HG02759 (cell line): ENCODE results near the gene PRKACA.

Experiments
- ATAC-seq: cut with Tn5 transposase; IDR thresholded peaks from one replicate; pipeline ENCODE4 v1.9.1; 2021; ENCODE audit warnings: mild to moderate bottlenecking, moderate library complexity; ENCODE audit not compliant: unreplicated experiment

Gene PRKACA

GRCh38 chr19:14073925-14074838 lies 43.4 kb downstream of the PRKACA start:
- ATAC-seq = no peak

GRCh38 chr19:14073261-14073924 lies 44.2 kb downstream of the PRKACA start:
- peak; percentile 66 for ATAC-seq

- ATAC-seq = peak; percentile 20
Measured at GRCh38 chr19:14072535-14073260, 44.9 kb downstream of the PRKACA start, which contains the start of gene MISP3. Gene MISP3, plus strand, starts transcription at chr19:14072786. Its CDS starts 524 bp downstream, at chr19:14073310.

- ATAC-seq = no peak
Measured at GRCh38 chr19:14070268-14071050, 47.1 kb downstream of the PRKACA start.

DNA sequence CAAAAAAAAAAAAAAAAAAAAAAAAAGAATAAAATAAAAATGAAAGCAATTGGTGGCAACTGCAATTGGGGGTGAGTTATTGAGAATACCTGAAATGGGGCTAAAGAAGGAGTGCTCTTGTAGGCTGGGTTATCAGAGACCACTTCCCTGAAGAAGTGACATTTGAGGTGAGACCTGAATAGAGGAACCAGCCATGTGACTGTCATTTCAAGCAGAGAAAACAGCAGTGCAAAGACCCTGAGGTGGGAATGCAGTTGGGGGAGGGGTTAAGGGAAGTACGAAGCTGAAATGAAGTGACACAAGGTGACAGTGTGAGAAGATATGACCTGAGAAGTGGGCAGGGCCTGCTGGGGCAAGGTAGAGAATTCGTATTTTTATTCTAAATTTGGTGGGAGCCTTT lies 51.4 kb downstream of the PRKACA start:
- ATAC-seq = no peak

GRCh38 chr19:14063105-14063504 lies 54.5 kb downstream of the PRKACA start:
- no peak for ATAC-seq

DNA sequence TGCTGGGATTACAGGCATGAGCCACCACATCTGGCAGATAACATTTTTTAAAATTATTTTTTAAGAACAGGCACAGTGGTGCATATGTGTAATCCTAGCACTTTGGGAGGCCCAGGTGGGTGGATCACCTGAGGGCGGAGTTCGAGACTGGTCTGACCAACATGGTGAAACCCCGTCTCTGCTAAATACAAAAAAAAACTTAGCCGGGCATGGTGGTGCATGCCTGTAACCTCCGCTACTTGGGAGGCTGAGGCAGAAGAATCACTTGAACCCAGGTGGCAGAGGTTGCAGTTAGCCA lies 55.1 kb downstream of the PRKACA start:
- ATAC-seq = no peak

- ATAC-seq = no peak
Measured at GRCh38 chr19:14061751-14062557, 55.6 kb downstream of the PRKACA start, which contains the start of gene PALM3. Gene PALM3, minus strand, starts transcription at chr19:14062076. Its CDS starts 96 bp downstream, at chr19:14061980.

GRCh38 chr19:14061081-14061749 lies 56.3 kb downstream of the PRKACA start:
- ATAC-seq = no peak

- ATAC-seq = no peak
Measured at GRCh38 chr19:14059652-14060155, 57.9 kb downstream of the PRKACA start.

DNA sequence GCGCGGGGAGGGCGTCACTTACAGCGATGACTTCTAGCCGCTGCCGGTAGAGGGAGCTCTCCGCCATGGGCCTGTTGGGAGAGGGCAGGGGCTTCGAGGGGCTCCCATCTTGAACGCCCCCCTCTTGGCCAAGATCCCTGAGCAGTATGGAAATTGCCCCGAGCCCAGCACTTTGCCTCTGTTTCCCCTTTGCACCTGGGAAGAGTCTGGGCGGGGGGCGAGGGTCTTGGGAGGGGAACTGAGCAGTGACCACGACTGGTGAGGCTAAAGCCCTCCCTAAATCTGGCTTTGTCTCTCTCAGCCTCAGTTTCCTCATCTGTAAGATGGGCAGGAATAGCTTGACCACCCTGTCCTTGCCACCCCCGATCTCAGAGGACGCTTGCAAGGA lies 58.5 kb downstream of the PRKACA start:
- ATAC-seq = no peak

DNA sequence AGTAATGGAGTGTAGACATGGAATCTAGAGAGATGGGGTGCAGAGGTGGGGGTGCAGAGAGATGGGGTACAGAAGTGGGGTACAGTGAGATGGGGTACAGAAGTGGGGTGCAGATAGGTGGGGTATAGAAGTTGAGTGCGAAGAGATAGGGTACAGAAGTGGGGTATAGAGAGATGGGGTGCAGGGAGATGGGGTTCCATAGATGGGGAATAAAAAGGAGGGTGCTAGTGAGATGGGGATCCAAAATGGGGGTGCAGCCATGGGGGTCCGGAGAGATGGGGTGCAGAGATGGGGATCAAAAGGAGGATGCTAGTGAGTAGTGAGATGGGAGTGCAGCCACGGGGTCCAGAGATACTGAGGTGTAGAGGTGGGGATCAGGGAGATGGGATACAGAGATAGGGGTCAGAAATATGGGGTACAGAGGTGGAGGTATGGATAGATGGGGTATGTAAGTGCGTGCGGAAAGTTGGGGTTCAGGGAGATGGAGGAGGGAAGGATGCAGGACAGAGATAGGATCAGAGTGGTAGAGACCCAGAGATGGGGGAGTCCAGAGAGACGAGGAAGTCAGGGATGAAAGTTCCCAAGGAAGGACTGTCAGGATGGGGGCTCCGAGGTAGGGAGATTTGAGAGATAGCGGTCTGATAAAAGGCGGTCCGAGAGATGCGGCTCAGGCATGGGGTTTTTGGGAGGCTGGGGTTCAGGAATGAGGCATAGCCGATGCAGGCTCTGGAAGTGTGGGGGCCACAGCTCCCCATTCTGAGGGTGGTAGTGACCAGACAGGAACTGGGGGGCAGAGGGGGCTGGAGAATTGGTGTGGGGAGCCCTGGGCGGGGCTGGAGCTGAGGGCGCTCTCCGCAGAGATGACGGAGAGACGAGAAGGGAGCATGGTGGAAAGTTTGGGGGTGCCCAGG lies 59.1 kb downstream of the PRKACA start:
- ATAC-seq = no peak

DNA sequence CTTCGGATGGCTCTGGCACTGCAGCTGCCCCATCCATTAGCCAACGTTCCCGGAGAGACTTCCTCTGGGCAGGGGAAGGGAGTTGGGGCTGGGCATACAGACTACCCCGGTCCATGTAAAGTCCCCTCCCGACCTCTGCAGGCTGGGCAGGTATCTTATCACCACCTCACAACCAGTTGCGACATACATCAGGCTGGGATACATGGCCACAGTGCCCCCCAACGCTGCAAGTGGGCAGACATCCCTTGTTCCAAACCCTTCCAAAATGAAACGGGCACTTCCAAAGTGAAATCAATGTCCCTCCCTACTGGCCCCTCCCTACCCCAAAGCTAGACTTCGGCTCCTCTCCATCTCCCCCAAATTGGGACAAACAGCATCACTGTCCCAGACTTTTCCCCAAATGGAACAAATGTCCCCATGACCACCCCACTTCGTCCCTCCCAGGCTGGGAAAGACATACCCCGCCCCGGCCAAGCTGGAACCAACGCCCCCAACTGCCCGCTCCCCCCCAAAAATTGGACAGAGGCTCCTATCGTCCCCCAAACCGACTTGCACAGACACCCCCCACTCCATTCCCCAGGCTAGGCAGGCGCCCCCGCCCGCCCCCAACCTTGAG lies 60.7 kb downstream of the PRKACA start:
- no peak for ATAC-seq

GRCh38 chr19:14056069-14056666 lies 61.4 kb downstream of the PRKACA start:
- ATAC-seq = no peak

GRCh38 chr19:14055396-14055795 lies 62.2 kb downstream of the PRKACA start:
- no peak for ATAC-seq

GRCh38 chr19:14054721-14055120 lies 62.8 kb downstream of the PRKACA start:
- no peak for ATAC-seq

DNA sequence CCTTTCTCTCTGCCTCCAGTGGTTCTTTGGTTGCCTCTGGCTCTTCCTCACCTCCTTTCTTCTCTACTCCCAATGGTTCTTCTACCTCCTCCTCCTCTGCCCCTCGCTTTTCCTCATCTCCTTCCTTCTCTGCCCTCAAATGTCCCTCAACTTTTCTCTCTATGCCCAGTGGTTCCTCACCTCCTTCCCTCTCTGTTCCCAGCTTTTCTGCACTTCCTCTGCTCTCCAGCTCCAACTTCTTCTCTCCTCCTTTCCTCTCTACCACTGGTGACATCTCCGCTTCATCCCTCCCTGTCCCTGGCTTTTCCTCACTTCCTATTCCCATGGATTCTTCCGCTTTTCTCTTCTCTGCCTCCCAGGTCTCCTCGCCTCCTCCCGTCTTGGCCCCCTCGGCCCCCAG lies 63.5 kb downstream of the PRKACA start:
- no peak for ATAC-seq
